IMR-90 (cell line): ENCODE measurements around the gene PGBD5. TPM values are rescaled to one million over a fixed set of nuclear protein-coding genes. Genes with fewer than 3 reads are reported as not detected.

ENCODE experiments used
- ATAC-seq: fragments of 200-7000 bp; cut with Tn5 transposase; 2 replicates; pipeline ENCODE4 v1.9.1; 2020; ENCODE audit warnings: low read depth, mild to moderate bottlenecking, moderate library complexity
- BruUV-seq: library from RNA; stranded (reverse); fragments of 400-500 nt; replicated peaks from 2 replicates; lab custom pipeline; 2021; lab: Mats Ljungman, UMichigan
- CTCF ChIA-PET: fragments of 300-600 bp; formaldehyde crosslinking; extraction: SDS; loops from one replicate; lab custom pipeline; 2021; ENCODE audit warnings: antibody characterized with exemption; lab: Yijun Ruan, JAX
- POLR2A ChIA-PET: fragments of 300-600 bp; sonication (Branson Sonifier 250); formaldehyde crosslinking; loops from one replicate; lab custom pipeline; 2022; ENCODE audit warnings: antibody characterized with exemption; ENCODE audit not compliant: unreplicated experiment; lab: Charles Lee
- DNase-seq: peaks from one replicate; pipeline ENCODE4 v3.0.0; 2013
- H2AFZ ChIP-seq: replicated peaks from 2 replicates; pipeline ENCODE3; 2013; ENCODE audit warnings: low read length, mild to moderate bottlenecking; ENCODE audit not compliant: poor library complexity
- H2AK5ac ChIP-seq: 2 replicates; pipeline ENCODE4 v1.6.1; 2013; ENCODE audit warnings: low read depth, low read length, inconsistent platforms
- H2AK9ac ChIP-seq: replicated peaks from 2 replicates; pipeline ENCODE3; 2013; ENCODE audit warnings: mild to moderate bottlenecking, low read depth, low read length, moderate library complexity; ENCODE audit not compliant: poor library complexity
- H2BK120ac ChIP-seq: 2 replicates; pipeline ENCODE4 v1.6.1; 2013; ENCODE audit warnings: low read depth, low read length, inconsistent platforms
- H2BK15ac ChIP-seq: 3 replicates; pipeline ENCODE4 v1.6.1; 2013; ENCODE audit warnings: low read depth, low read length, inconsistent platforms
- H2BK20ac ChIP-seq: 2 replicates; pipeline ENCODE4 v1.6.1; 2013; ENCODE audit warnings: low read depth, mild to moderate bottlenecking, inconsistent platforms, low read length, moderate library complexity
- H2BK5ac ChIP-seq: 2 replicates; pipeline ENCODE4 v1.6.1; 2013; ENCODE audit warnings: mild to moderate bottlenecking, low read depth, low read length, inconsistent platforms; ENCODE audit not compliant: poor library complexity, severe bottlenecking
- H3K14ac ChIP-seq: replicated peaks from 2 replicates; pipeline ENCODE4 v1.6.1; 2013; ENCODE audit warnings: low read depth, low read length, inconsistent platforms
- H3K18ac ChIP-seq: 2 replicates; pipeline ENCODE4 v1.6.1; 2013; ENCODE audit warnings: low read depth, low read length, control low read depth
- H3K23ac ChIP-seq: 2 replicates; pipeline ENCODE4 v1.6.1; 2013; ENCODE audit warnings: low read depth, low read length, inconsistent platforms
- H3K27ac ChIP-seq: 2 replicates; pipeline ENCODE4 v1.5.1; 2013; ENCODE audit warnings: mild to moderate bottlenecking, control low read depth, low read length; ENCODE audit not compliant: insufficient read depth
- H3K27me3 ChIP-seq: 2 replicates; pipeline ENCODE4 v1.6.1; 2013; ENCODE audit warnings: low read length; ENCODE audit not compliant: control insufficient read depth, insufficient read depth
- H3K36me3 ChIP-seq: 2 replicates; pipeline ENCODE4 v1.6.1; 2013; ENCODE audit warnings: low read length, mixed read lengths; ENCODE audit not compliant: control insufficient read depth, insufficient read depth
- H3K4ac ChIP-seq: 2 replicates; pipeline ENCODE4 v1.6.1; 2013; ENCODE audit warnings: low read depth, low read length, inconsistent platforms
- H3K4me1 ChIP-seq: 2 replicates; pipeline ENCODE4 v1.6.1; 2013; ENCODE audit warnings: low read length, mixed read lengths; ENCODE audit not compliant: control insufficient read depth, insufficient read depth
- H3K4me2 ChIP-seq: 2 replicates; pipeline ENCODE4 v1.6.1; 2013; ENCODE audit warnings: low read depth, mild to moderate bottlenecking, control low read depth, low read length, moderate library complexity
- H3K4me3 ChIP-seq: 2 replicates; pipeline ENCODE4 v1.5.1; 2013; ENCODE audit warnings: low read depth, mild to moderate bottlenecking, control low read depth, low read length, moderate library complexity; ENCODE audit not compliant: insufficient read depth
- H3K56ac ChIP-seq: 2 replicates; pipeline ENCODE4 v1.6.1; 2013; ENCODE audit warnings: low read length, inconsistent platforms; ENCODE audit not compliant: insufficient read depth; ENCODE audit errors: extremely low read depth
- H3K79me1 ChIP-seq, 2 experiments: 2 replicates each; pipeline ENCODE4 v1.6.1; 2013; ENCODE audit warnings: low read length in 2 of 2, inconsistent platforms in 1 of 2, low read depth in 1 of 2
- H3K9ac ChIP-seq: 2 replicates; pipeline ENCODE4 v1.6.1; 2013; ENCODE audit warnings: low read depth, low read length, control low read depth
- H3K9me1 ChIP-seq: 2 replicates; pipeline ENCODE4 v1.6.1; 2013; ENCODE audit warnings: low read length, inconsistent platforms; ENCODE audit not compliant: insufficient read depth
- H3K9me3 ChIP-seq: 2 replicates; pipeline ENCODE4 v1.6.1; 2013; ENCODE audit warnings: low read length; ENCODE audit not compliant: control insufficient read depth, insufficient read depth
- H4K20me1 ChIP-seq: 2 replicates; pipeline ENCODE4 v1.6.1; 2013; ENCODE audit warnings: low read length, inconsistent platforms; ENCODE audit not compliant: insufficient read depth
- H4K5ac ChIP-seq: 2 replicates; pipeline ENCODE4 v1.6.1; 2013; ENCODE audit warnings: mild to moderate bottlenecking, low read depth, low read length, control low read depth
- H4K8ac ChIP-seq, 2 experiments: 2 replicates each; pipeline ENCODE4 v1.6.1; 2013; ENCODE audit warnings: low read depth in 2 of 2, low read length in 2 of 2, control low read depth in 1 of 2, inconsistent platforms in 1 of 2
- H4K91ac ChIP-seq: 2 replicates; pipeline ENCODE4 v1.6.1; 2013; ENCODE audit warnings: low read depth, low read length, inconsistent platforms; ENCODE audit not compliant: insufficient read depth
- BHLHE40 ChIP-seq: fragments of 150-350 bp; IDR thresholded peaks from 2 replicates; pipeline ENCODE4 v1.6.1; 2016; ENCODE audit warnings: mild to moderate bottlenecking, low read depth, low read length
- CEBPB ChIP-seq: IDR thresholded peaks from 2 replicates; pipeline ENCODE4 v1.6.1; 2012; ENCODE audit warnings: low read depth, low read length, improper control_type of control experiment
- CHD1 ChIP-seq: IDR thresholded peaks from 2 replicates; pipeline ENCODE4 v1.6.1; 2012; ENCODE audit warnings: low read depth, low read length, improper control_type of control experiment
- CTCF ChIP-seq: conservative IDR thresholded peaks from 2 replicates; pipeline ENCODE4 v1.5.1; 2012; ENCODE audit warnings: mild to moderate bottlenecking, low read depth, low read length, improper control_type of control experiment
- ELK1 ChIP-seq: fragments of 150-350 bp; IDR thresholded peaks from 2 replicates; pipeline ENCODE4 v1.6.1; 2016; ENCODE audit warnings: low read depth, mild to moderate bottlenecking, low read length, moderate library complexity, borderline replicate concordance
- FOS ChIP-seq: fragments of 150-350 bp; IDR thresholded peaks from 2 replicates; pipeline ENCODE4 v1.6.1; 2016; ENCODE audit warnings: low read depth, low read length
- MAFK ChIP-seq: IDR thresholded peaks from 2 replicates; pipeline ENCODE4 v1.6.1; 2012; ENCODE audit warnings: low read depth, low read length, improper control_type of control experiment
- MAZ ChIP-seq: IDR thresholded peaks from 2 replicates; pipeline ENCODE4 v1.6.1; 2012; ENCODE audit warnings: low read depth, mild to moderate bottlenecking, low read length, improper control_type of control experiment, moderate library complexity, borderline replicate concordance
- MXI1 ChIP-seq: IDR thresholded peaks from 2 replicates; pipeline ENCODE4 v1.6.1; 2012; ENCODE audit warnings: low read depth, mild to moderate bottlenecking, low read length, moderate library complexity, borderline replicate concordance
- NFE2L2 ChIP-seq: fragments of 150-350 bp; IDR thresholded peaks from 2 replicates; pipeline ENCODE4 v1.6.1; 2016; ENCODE audit warnings: low read depth, mild to moderate bottlenecking, low read length
- POLR2A ChIP-seq: IDR thresholded peaks from 2 replicates; pipeline ENCODE4 v1.6.1; 2012; ENCODE audit warnings: mild to moderate bottlenecking, low read depth, low read length
- RAD21 ChIP-seq: IDR thresholded peaks from 2 replicates; pipeline ENCODE4 v1.6.1; 2012; ENCODE audit warnings: low read length, improper control_type of control experiment
- RCOR1 ChIP-seq: IDR thresholded peaks from 2 replicates; pipeline ENCODE4 v1.6.1; 2012; ENCODE audit warnings: mild to moderate bottlenecking, low read length, improper control_type of control experiment; ENCODE audit not compliant: insufficient replicate concordance
- RFX5 ChIP-seq: IDR thresholded peaks from 2 replicates; pipeline ENCODE4 v1.8.0; 2012; ENCODE audit warnings: low read depth, mild to moderate bottlenecking, low read length, moderate library complexity
- SMC3 ChIP-seq: fragments of 150-350 bp; IDR thresholded peaks from 2 replicates; pipeline ENCODE4 v1.6.1; 2016; ENCODE audit warnings: low read depth, mild to moderate bottlenecking, antibody characterized with exemption, low read length, moderate library complexity
- WGBS, 2 experiments: methylation state at CpG; one replicate each; pipeline versions ENCODE4 v1.1.5 to v1.1.7; 2013; ENCODE audit warnings: missing lambda C conversion rate in 2 of 2; ENCODE audit not compliant: insufficient read length in 1 of 2; ENCODE audit errors: extremely low coverage in 2 of 2; 5-methylcytosine and 5-hydroxymethylcytosine counted together
- dilution Hi-C: fragments of 300-500 bp; cut with HindIII; formaldehyde crosslinking; loops from one replicate; pipeline ENCODE4 v1.14.3; 2018; ENCODE audit warnings: low sequenced_read_pairs; ENCODE audit not compliant: unreplicated experiment
- in situ Hi-C: fragments of 300-500 bp; cut with MboI; formaldehyde crosslinking; loops from 3 replicates; pipeline ENCODE4 v1.14.3; 2019; ENCODE audit warnings: low sequenced_read_pairs, inconsistent platforms, mixed read lengths
- intact Hi-C: fragments of 100-400 bp; cut with micrococcal nuclease; formaldehyde crosslinking; loops from 2 replicates; pipeline ENCODE4 v1.10.0; 2022
- polyA plus RNA-seq, 3 experiments: library from polyadenylated mRNA; depleted of rRNA; stranded (reverse); fragments of >200 nt; gene quantifications; 2 replicates each; pipeline ENCODE4 v1.2.3, GENCODE V29; 2012; ENCODE audit warnings: low replicate concordance in 1 of 3
- total RNA-seq: library from RNA; depleted of rRNA; stranded (reverse); fragments of >200 nt; gene quantifications from 2 replicates; pipeline ENCODE4 v1.2.3, GENCODE V29; 2012
- TF ChIP-seq, protein P1 (sequence below): fragments of 150-350 bp; IDR thresholded peaks from 2 replicates; pipeline ENCODE4 v1.6.1; 2017; ENCODE audit warnings: mild to moderate bottlenecking, antibody characterized with exemption, low read length, low read depth

Gene PGBD5
- total and polyA plus RNA-seq, 2 of the 4 experiments (the other 2 are of a cell fraction): 0.18 to 0.36 TPM

DNA sequence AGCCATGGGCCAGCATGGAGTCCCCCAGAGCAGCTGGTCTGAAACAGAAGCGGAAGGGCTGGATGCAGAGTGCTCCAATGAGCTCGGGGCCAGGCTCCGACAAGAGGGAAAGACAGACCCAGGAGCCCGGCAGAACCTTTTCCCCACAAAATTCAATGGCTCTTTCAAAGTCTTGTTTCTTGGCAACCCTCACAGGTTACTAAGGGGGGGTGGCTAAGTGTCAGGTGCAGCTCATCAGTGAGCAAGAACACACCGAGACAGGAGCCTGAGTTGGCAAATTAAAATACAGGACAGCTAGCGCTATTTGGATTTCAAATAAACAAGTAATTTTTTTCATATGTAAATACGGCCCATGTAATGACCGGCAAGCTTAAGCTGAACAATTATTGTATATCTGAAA, 27.3 kb downstream of the PGBD5 start:
- ChIA-PET POLR2A (no interaction called here), CTCF (no interaction called here)
- BruUV-seq: no TSS peak
- Histone ChIP-seq H3K4me1 (0 out of 2 replicates have a peak, but pooled peaks cover 1% of the 10 kb centered on the region), H3K18ac (no peak overlapping the region), H3K56ac (no peak overlapping the region), H4K8ac (no peak overlapping the region), H3K79me1 (no peaks in the 10 kb centered on the region), H2AK9ac (no peak overlapping the region), H3K4me3 (no peak overlapping the region), H4K91ac (no peak overlapping the region), H3K9me1 (no peaks in the 10 kb centered on the region), H3K27me3 (no peaks in the 10 kb centered on the region), H2AFZ (no peak overlapping the region), H4K5ac (no peak overlapping the region), H3K4ac (no peak overlapping the region), H2BK5ac (no peak overlapping the region), H3K4me2 (no peak overlapping the region), H2BK15ac (no peak overlapping the region), H2BK120ac (no peak overlapping the region), H3K14ac (no peak overlapping the region), H3K9me3 (peaks cover 6% of the 10 kb centered on the region), H3K27ac (no peak overlapping the region), H3K23ac (no peak overlapping the region), H4K20me1 (no peaks in the 10 kb centered on the region), H2BK20ac (no peak overlapping the region), H2AK5ac (no peak overlapping the region), H3K9ac (no peak overlapping the region), H3K36me3 (no peaks in the 10 kb centered on the region)
- intact Hi-C loops: no loop called here
- no peak for TF ChIP-seq ELK1
- TF ChIP-seq MAFK: no peak
- TF ChIP-seq, protein P1, sequence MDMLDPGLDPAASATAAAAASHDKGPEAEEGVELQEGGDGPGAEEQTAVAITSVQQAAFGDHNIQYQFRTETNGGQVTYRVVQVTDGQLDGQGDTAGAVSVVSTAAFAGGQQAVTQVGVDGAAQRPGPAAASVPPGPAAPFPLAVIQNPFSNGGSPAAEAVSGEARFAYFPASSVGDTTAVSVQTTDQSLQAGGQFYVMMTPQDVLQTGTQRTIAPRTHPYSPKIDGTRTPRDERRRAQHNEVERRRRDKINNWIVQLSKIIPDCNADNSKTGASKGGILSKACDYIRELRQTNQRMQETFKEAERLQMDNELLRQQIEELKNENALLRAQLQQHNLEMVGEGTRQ: no peak
- no peak for TF ChIP-seq FOS
- no peak for TF ChIP-seq CTCF
- TF ChIP-seq CHD1: no peak
- TF ChIP-seq MAZ: no peak
- no peak for TF ChIP-seq RAD21
- TF ChIP-seq NFE2L2: no peak
- no peak for TF ChIP-seq POLR2A
- no peak for TF ChIP-seq BHLHE40
- TF ChIP-seq RFX5: no peak
- no peak for TF ChIP-seq MXI1
- TF ChIP-seq RCOR1: no peak
- no peak for TF ChIP-seq SMC3
- TF ChIP-seq CEBPB: no peak
- dilution Hi-C loops: no loop called here
- 80% methylated on average over 1 of the region's 8 CpGs; no CpG with 5 or more reads in 1 of the 2 experiments for WGBS, 2 experiments
- DNase-seq: no peak
- in situ Hi-C loops: no loop called here
- ATAC-seq: no peak
